Activated B cell treated with CpG ODN at 0.5 μM for 24 hours (primary cell): ENCODE results near the gene SBK3. TPM values are rescaled to one million over a fixed set of nuclear protein-coding genes. Genes with fewer than 3 reads are reported as not detected.

Source experiments
- ATAC-seq: fragments of 200-7000 bp; cut with Tn5 transposase; one replicate; pipeline ENCODE4 v1.10.0; 2021; ENCODE audit warnings: low read depth, mild to moderate bottlenecking, moderate library complexity
- CTCF ChIA-PET: fragments of 350-600 bp; sonication (Branson Sonifier 250); formaldehyde crosslinking; loops from one replicate; lab custom pipeline; 2021; ENCODE audit warnings: antibody characterized with exemption; lab: Charles Lee
- POLR2A ChIA-PET: fragments of 350-600 bp; sonication (Branson Sonifier 250); formaldehyde crosslinking; loops from one replicate; lab custom pipeline; 2021; ENCODE audit warnings: antibody characterized with exemption; lab: Charles Lee
- DNase-seq: peaks from one replicate; pipeline ENCODE4 v3.0.0; 2022
- H3K27ac Mint-ChIP-seq: one replicate; pipeline ENCODE4 v1.8.0; 2020; ENCODE audit warnings: mixed read lengths
- H3K27me3 Mint-ChIP-seq: one replicate; pipeline ENCODE4 v1.8.0; 2021; ENCODE audit warnings: mixed read lengths
- H3K36me3 Mint-ChIP-seq: one replicate; pipeline ENCODE4 v1.8.0; 2021; ENCODE audit warnings: low read depth, mixed read lengths
- H3K4me1 Mint-ChIP-seq: one replicate; pipeline ENCODE4 v1.8.0; 2021; ENCODE audit warnings: mixed read lengths
- H3K4me3 Mint-ChIP-seq: one replicate; pipeline ENCODE4 v1.8.0; 2020; ENCODE audit warnings: mild to moderate bottlenecking, mixed read lengths
- H3K9me3 Mint-ChIP-seq: one replicate; pipeline ENCODE4 v1.8.0; 2020; ENCODE audit warnings: mixed read lengths
- CTCF ChIP-seq: fragments of 200-600 bp; IDR thresholded peaks from one replicate; pipeline ENCODE4 v1.8.0; 2022; ENCODE audit warnings: antibody characterized with exemption, mild to moderate bottlenecking
- intact Hi-C: fragments of 100-400 bp; cut with micrococcal nuclease; formaldehyde crosslinking; loops from one replicate; pipeline ENCODE4 v1.15.1; 2024
- total RNA-seq: library from RNA; stranded (reverse); gene quantifications from 2 replicates; pipeline ENCODE4 v1.2.3, GENCODE V29; 2022

Gene SBK3
- total RNA-seq, 1 donor from 2014 or later = not detected

- intact Hi-C loops = no loop called here
These were observed 7.3 kb upstream of the SBK3 start for GRCh38 chr19:55552620-55553019.

GRCh38 chr19:55552206-55552605 lies 6.9 kb upstream of the SBK3 start:
- Mint-ChIP-seq H3K27ac (no peak overlapping the region), H3K36me3 (no peaks in the 10 kb centered on the region), H3K4me1 (peaks cover 2% of the 10 kb centered on the region), H3K9me3 (no peaks in the 10 kb centered on the region), H3K27me3 (peaks cover 25% of the 10 kb centered on the region), H3K4me3 (no peak overlapping the region)
- no peak for TF ChIP-seq CTCF
- ChIA-PET CTCF (no interaction called here), POLR2A (no interaction called here)
- no peak for ATAC-seq
- no peak for DNase-seq
- intact Hi-C loops = no loop called here

More at GRCh38 chr19:55552620-55553019, 7.3 kb upstream of the SBK3 start:
- Mint-ChIP-seq H3K27me3 (peaks cover 20% of the 10 kb centered on the region), H3K36me3 (no peaks in the 10 kb centered on the region), H3K9me3 (no peaks in the 10 kb centered on the region), H3K4me1 (peaks cover 2% of the 10 kb centered on the region), H3K4me3 (no peak overlapping the region), H3K27ac (no peak overlapping the region)
- ChIA-PET CTCF (no interaction called here), POLR2A (interaction anchor here (0.7 kb wide), 1 partner anchor 1697 kb away, joined by 4 read pairs; no protein-coding TSS in a partner anchor)
- TF ChIP-seq CTCF = no peak
- DNase-seq (no peak), ATAC-seq (no peak)

- Mint-ChIP-seq H3K27ac (no peak overlapping the region), H3K9me3 (no peaks in the 10 kb centered on the region), H3K4me3 (no peak overlapping the region), H3K4me1 (peaks cover 2% of the 10 kb centered on the region), H3K36me3 (no peaks in the 10 kb centered on the region), H3K27me3 (peaks cover 36% of the 10 kb centered on the region)
- POLR2A ChIA-PET = no interaction called here
- no peak for DNase-seq
- CTCF ChIA-PET = no interaction called here
- TF ChIP-seq CTCF = no peak
- ATAC-seq = no peak
- intact Hi-C loops = no loop called here
These were observed 4.9 kb upstream of the SBK3 start for GRCh38 chr19:55550321-55550650.

GRCh38 chr19:55549500-55550320 lies 4.4 kb upstream of the SBK3 start:
- Mint-ChIP-seq H3K27ac (no peak overlapping the region), H3K4me3 (no peak overlapping the region), H3K9me3 (no peaks in the 10 kb centered on the region), H3K27me3 (peaks cover 38% of the 10 kb centered on the region), H3K4me1 (peaks cover 2% of the 10 kb centered on the region), H3K36me3 (no peaks in the 10 kb centered on the region)
- ChIA-PET CTCF (no interaction called here), POLR2A (no interaction called here)
- intact Hi-C loops = no loop called here
- no peak for ATAC-seq
- no peak for DNase-seq
- TF ChIP-seq CTCF = no peak

GRCh38 chr19:55546822-55547614 lies 1.7 kb upstream of the SBK3 start:
- TF ChIP-seq CTCF = no peak
- POLR2A ChIA-PET = interaction anchor here (0.6 kb wide), 1 partner anchor 21 kb away, joined by 3 read pairs; no protein-coding TSS in a partner anchor
- Mint-ChIP-seq H3K27ac (no peak overlapping the region), H3K4me3 (no peak overlapping the region), H3K4me1 (peaks cover 2% of the 10 kb centered on the region), H3K27me3 (peaks cover 32% of the 10 kb centered on the region), H3K9me3 (no peaks in the 10 kb centered on the region), H3K36me3 (no peaks in the 10 kb centered on the region)
- no peak for DNase-seq
- CTCF ChIA-PET = interaction anchor here (0.7 kb wide), 1 partner anchor 51 kb away, joined by 3 read pairs; no protein-coding TSS in a partner anchor
- no peak for ATAC-seq
- intact Hi-C loops = no loop called here
